GM19099 (cell line): Measurements from ENCODE around the gene USP16.

Source experiments
- POLR2A ChIP-seq: IDR thresholded peaks from 3 replicates; pipeline ENCODE4 v1.6.1; 2011; ENCODE audit warnings: low read depth; ENCODE audit not compliant: insufficient read length; ENCODE audit errors: extremely low read depth

The USP16 gene

GRCh38 chr21:29024474-29025327, at the start of gene USP16:
TSS of gene USP16 (plus strand) at chr21:29024668. CDS start at chr21:29027914, 3,246 bp downstream.
- peak; percentile 87 for TF ChIP-seq POLR2A

- TF ChIP-seq POLR2A = no peak
These were observed 49.1 kb upstream of the USP16 start for GRCh38 chr21:28975397-28975796.

- TF ChIP-seq POLR2A = no peak
These were observed 45.4 kb upstream of the USP16 start for GRCh38 chr21:28979092-28979491.

GRCh38 chr21:28982637-28983036, 41.8 kb upstream of the USP16 start:
- no peak for TF ChIP-seq POLR2A

- TF ChIP-seq POLR2A = no peak
These were observed 37.8 kb upstream of the USP16 start for GRCh38 chr21:28986677-28987076.

GRCh38 chr21:28991861-28992525, 32.5 kb upstream of the USP16 start:
- no peak for TF ChIP-seq POLR2A

- TF ChIP-seq POLR2A = peak; percentile 85
These were observed 31.8 kb upstream of the USP16 start, which contains the start of gene LTN1 for GRCh38 chr21:28992526-28993292. TSS of gene LTN1 (minus strand) at chr21:28992877. CDS start at chr21:28992805, 72 bp downstream.

- no peak for TF ChIP-seq POLR2A
These were observed 31.2 kb upstream of the USP16 start for GRCh38 chr21:28993293-28993629.

- peak; percentile 99 for TF ChIP-seq POLR2A
These were observed 21.9 kb upstream of the USP16 start for GRCh38 chr21:29002442-29003144.

- TF ChIP-seq POLR2A = no peak
These were observed 18.8 kb upstream of the USP16 start for GRCh38 chr21:29005696-29006095.

GRCh38 chr21:29007135-29007534, 17.3 kb upstream of the USP16 start:
- no peak for TF ChIP-seq POLR2A

GRCh38 chr21:29007810-29008209, 16.7 kb upstream of the USP16 start:
- no peak for TF ChIP-seq POLR2A

GRCh38 chr21:29008367-29008766, 16.1 kb upstream of the USP16 start:
- no peak for TF ChIP-seq POLR2A

- no peak for TF ChIP-seq POLR2A
These were observed 6.7 kb upstream of the USP16 start for GRCh38 chr21:29017639-29018237.
